Measurements from ENCODE around the gene DNAJA4. TPM values are rescaled to one million over a fixed set of nuclear protein-coding genes. Genes with fewer than 3 reads are reported as not detected.

The DNAJA4 gene
- total and polyA plus RNA-seq, 10 donors: 6.0 to 51.7 (median 14.8) TPM

DNA sequence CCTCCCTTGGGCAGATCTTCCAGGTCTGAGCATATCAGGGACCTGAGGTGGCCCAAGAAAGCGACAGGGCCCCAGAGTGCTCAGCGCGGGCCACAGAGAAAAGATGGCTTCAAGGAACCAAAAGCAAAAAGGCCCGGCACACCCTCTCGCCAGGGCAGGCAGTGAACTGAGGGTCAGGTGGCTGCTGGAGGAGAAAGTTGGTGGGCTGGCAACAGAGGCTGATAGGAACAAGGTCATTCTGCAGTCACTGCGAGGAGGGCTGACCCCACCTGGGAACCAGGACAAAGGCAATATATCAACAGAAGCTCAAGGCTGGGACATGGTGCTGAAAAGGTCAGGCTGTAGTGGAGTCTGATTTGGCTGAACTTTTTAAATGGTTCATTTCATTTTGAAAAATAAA lies 27.2 kb upstream of the DNAJA4 start:
- Histone ChIP-seq H3K27me3 (replicated peaks in 1 of 7) (peaks cover 0 to 32% (median 0%) of the 10 kb centered on the region in 7 donors), H3K4me3 (no peak overlapping the region), H3K9me3 (no peaks in the 10 kb centered on the region), H3K4me1 (peaks cover 0 to 6% (median 2%) of the 10 kb centered on the region in 6 donors), H3K27ac (no peak overlapping the region), H3K36me3 (no peaks in the 10 kb centered on the region)
- WGBS, 5 donors: 74 to 96% (median 80%) methylated on average over 6 of the region's 6 CpGs
- intact Hi-C loops (cut with DNase I; ENCODE audit: low total_unique reads): no loop called here
- TF ChIP-seq POLR2A (IDR thresholded peaks at IDR 0.05) (no peak), POLR2AphosphoS5 (IDR thresholded peaks at IDR 0.05) (no peak)
- TF ChIP-seq, protein P1, sequence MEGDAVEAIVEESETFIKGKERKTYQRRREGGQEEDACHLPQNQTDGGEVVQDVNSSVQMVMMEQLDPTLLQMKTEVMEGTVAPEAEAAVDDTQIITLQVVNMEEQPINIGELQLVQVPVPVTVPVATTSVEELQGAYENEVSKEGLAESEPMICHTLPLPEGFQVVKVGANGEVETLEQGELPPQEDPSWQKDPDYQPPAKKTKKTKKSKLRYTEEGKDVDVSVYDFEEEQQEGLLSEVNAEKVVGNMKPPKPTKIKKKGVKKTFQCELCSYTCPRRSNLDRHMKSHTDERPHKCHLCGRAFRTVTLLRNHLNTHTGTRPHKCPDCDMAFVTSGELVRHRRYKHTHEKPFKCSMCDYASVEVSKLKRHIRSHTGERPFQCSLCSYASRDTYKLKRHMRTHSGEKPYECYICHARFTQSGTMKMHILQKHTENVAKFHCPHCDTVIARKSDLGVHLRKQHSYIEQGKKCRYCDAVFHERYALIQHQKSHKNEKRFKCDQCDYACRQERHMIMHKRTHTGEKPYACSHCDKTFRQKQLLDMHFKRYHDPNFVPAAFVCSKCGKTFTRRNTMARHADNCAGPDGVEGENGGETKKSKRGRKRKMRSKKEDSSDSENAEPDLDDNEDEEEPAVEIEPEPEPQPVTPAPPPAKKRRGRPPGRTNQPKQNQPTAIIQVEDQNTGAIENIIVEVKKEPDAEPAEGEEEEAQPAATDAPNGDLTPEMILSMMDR (IDR thresholded peaks at IDR 0.05 in 8 of 11, conservative IDR thresholded peaks at IDR 0.05 in 3 of 11): no peak
- peak; percentile 42 for DNase-seq

DNA sequence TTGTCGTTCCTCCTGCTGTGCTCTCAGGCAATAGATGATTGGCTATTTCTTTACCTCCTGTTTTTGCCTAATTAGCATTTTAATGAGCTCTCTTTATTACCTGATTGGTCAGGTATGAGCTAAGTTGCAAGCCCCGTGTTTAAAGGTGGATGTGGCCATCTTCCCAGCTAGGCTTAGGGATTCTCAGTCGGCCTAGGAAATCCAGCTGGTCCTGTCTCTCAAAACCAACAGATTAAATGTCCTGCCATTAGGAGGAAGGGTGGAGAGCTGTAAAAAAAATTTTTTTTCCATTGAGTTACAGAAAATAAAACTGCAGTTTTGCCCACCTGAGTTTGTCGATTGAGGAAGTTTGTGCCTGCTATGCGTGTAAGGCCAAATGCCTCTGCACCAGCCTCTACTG lies 24.6 kb upstream of the DNAJA4 start:
- Histone ChIP-seq H3K27me3 (replicated peaks in 1 of 7) (peaks cover 0 to 19% (median 0%) of the 10 kb centered on the region in 7 donors), H3K27ac (no peak overlapping the region), H3K36me3 (no peaks in the 10 kb centered on the region), H3K4me3 (no peak overlapping the region), H3K4me1 (peaks cover 0 to 15% (median 2%) of the 10 kb centered on the region in 6 donors), H3K9me3 (no peaks in the 10 kb centered on the region)
- 85 to 94% (median 89%) methylated on average over 5 of the region's 5 CpGs for WGBS, 5 donors
- intact Hi-C loops (cut with DNase I; ENCODE audit: low total_unique reads): loop anchor here (2.0 to 5.0 kb wide), 2 partner anchors 127 to 278 kb away; no protein-coding TSS in a partner anchor
- TF ChIP-seq, protein P1 (IDR thresholded peaks at IDR 0.05 in 8 of 11, conservative IDR thresholded peaks at IDR 0.05 in 3 of 11): no peak
- TF ChIP-seq POLR2A (IDR thresholded peaks at IDR 0.05): no peak
- TF ChIP-seq POLR2AphosphoS5 (IDR thresholded peaks at IDR 0.05): no peak
- DNase-seq: no peak

DNA sequence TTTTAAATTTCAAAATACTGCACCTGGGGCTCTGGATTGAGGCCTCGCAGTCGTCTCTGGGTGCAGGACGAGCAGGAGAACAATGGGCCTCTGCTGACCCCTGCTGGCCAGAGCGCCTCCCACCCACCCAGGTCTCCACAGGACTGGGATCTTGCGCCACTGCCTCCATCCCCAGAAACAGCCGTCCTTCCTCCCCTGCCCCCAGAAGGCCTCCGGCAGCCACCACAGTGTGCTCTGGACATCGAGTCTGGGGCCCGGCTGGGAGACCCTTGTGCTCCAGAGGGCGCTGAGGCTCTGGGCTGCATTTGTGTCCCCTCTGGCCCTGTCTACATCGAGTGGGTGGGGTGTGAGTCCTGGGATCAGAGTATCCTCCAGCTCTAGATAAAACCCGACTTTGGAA lies 23.3 kb upstream of the DNAJA4 start:
- H3K27me3 ChIP-seq (replicated peaks in 1 of 7): peaks cover 0 to 13% (median 0%) of the 10 kb centered on the region in 7 donors
- no peak overlapping the region for H3K27ac ChIP-seq
- no peaks in the 10 kb centered on the region for H3K9me3 ChIP-seq
- no peak overlapping the region for H3K4me3 ChIP-seq
- intact Hi-C loops (cut with DNase I; ENCODE audit: low total_unique reads): loop anchor here (2.0 to 5.0 kb wide), 2 partner anchors 128 to 279 kb away; no protein-coding TSS in a partner anchor
- H3K4me1 ChIP-seq: peaks cover 0 to 15% (median 2%) of the 10 kb centered on the region in 6 donors
- no peaks in the 10 kb centered on the region for H3K36me3 ChIP-seq
- peak; percentile 94 for DNase-seq
- no peak for TF ChIP-seq POLR2A (IDR thresholded peaks at IDR 0.05)
- TF ChIP-seq, protein P1 (IDR thresholded peaks at IDR 0.05 in 8 of 11, conservative IDR thresholded peaks at IDR 0.05 in 3 of 11): peak; percentile 60 to 95 (median 88)
- WGBS, 5 donors: 12 to 17% (median 14%) methylated on average over 8 to 12 of the region's 12 CpGs

DNA sequence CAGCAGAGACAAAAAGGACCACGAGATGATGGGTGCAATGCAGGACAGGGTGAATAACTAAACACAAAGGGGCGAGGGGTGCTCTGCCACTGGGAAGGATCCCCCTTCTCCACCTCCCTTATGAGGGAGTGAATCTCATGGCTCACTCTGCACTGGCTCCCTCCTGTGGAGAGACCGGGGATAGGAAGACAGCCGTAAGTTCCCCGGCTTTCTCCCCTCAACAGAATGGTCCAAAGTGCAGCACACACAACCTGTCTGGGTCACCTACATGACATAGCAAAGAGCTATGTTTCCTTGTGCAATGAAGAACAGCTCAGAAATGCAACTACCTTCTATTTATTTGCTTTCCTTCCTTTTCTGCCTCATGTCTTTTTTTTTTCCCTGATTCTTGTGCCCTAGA lies 22.2 kb upstream of the DNAJA4 start:
- no peak for DNase-seq
- H3K4me1 ChIP-seq: peaks cover 0 to 15% (median 2%) of the 10 kb centered on the region in 6 donors
- H3K4me3 ChIP-seq: no peak overlapping the region
- intact Hi-C loops (cut with DNase I; ENCODE audit: low total_unique reads): loop anchor here (5.0 kb wide), 1 partner anchor 280 kb away; no protein-coding TSS in a partner anchor
- H3K27ac ChIP-seq: no peak overlapping the region
- no peaks in the 10 kb centered on the region for H3K9me3 ChIP-seq
- WGBS, 5 donors: 64 to 77% (median 71%) methylated on average over 5 of the region's 5 CpGs
- TF ChIP-seq, protein P1 (IDR thresholded peaks at IDR 0.05 in 8 of 11, conservative IDR thresholded peaks at IDR 0.05 in 3 of 11): peak in 3 of 11 experiments; percentile 11 to 32 (median 23)
- no peak for TF ChIP-seq POLR2AphosphoS5 (IDR thresholded peaks at IDR 0.05)
- no peaks in the 10 kb centered on the region for H3K36me3 ChIP-seq
- H3K27me3 ChIP-seq (replicated peaks in 1 of 7): peaks cover 0 to 13% (median 0%) of the 10 kb centered on the region in 7 donors
